Astrocyte of the spinal cord (primary cell): ENCODE results near the gene ANXA1.

Experiments
- DNase-seq: peaks from one replicate; pipeline ENCODE4 v3.0.0; 2011; ENCODE audit warnings: low read depth, low spot score
- H3K4me3 ChIP-seq: 2 replicates; pipeline ENCODE4 v1.5.1; 2011; ENCODE audit warnings: low read depth, mild to moderate bottlenecking, low read length, moderate library complexity
- in situ Hi-C: cut with HindIII; loops from 2 replicates; pipeline ENCODE4 v1.10.0; 2017; ENCODE audit warnings: low sequenced_read_pairs
- TF ChIP-seq, protein P1 (sequence below): IDR thresholded peaks from 2 replicates; pipeline ENCODE4 v1.5.1; 2012; ENCODE audit warnings: low read depth, mild to moderate bottlenecking, low read length, inconsistent platforms

ANXA1 gene

DNA sequence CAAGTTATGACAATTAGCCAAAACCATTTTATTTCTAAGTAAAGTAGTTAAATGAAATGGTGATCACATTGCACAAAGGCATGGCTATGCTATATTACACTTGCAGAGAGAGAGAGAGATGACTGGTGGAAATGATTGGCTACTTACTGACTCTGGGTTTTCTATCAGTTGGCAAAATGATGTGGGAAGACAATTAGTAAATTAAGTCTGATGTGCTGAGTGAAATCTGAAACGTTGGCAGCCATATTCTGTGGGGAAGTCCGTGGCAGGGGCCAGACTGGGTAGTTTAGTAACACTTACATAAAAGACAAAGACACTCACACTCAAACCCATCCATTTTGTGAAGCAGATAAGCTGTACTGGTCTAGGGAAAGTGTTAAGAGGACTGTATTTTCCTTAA is 61.6 kb downstream of the ANXA1 start:
- TF ChIP-seq, protein P1, sequence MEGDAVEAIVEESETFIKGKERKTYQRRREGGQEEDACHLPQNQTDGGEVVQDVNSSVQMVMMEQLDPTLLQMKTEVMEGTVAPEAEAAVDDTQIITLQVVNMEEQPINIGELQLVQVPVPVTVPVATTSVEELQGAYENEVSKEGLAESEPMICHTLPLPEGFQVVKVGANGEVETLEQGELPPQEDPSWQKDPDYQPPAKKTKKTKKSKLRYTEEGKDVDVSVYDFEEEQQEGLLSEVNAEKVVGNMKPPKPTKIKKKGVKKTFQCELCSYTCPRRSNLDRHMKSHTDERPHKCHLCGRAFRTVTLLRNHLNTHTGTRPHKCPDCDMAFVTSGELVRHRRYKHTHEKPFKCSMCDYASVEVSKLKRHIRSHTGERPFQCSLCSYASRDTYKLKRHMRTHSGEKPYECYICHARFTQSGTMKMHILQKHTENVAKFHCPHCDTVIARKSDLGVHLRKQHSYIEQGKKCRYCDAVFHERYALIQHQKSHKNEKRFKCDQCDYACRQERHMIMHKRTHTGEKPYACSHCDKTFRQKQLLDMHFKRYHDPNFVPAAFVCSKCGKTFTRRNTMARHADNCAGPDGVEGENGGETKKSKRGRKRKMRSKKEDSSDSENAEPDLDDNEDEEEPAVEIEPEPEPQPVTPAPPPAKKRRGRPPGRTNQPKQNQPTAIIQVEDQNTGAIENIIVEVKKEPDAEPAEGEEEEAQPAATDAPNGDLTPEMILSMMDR: no peak
- no peak overlapping the region for H3K4me3 ChIP-seq
- in situ Hi-C loops: no loop called here
- no peak for DNase-seq

DNA sequence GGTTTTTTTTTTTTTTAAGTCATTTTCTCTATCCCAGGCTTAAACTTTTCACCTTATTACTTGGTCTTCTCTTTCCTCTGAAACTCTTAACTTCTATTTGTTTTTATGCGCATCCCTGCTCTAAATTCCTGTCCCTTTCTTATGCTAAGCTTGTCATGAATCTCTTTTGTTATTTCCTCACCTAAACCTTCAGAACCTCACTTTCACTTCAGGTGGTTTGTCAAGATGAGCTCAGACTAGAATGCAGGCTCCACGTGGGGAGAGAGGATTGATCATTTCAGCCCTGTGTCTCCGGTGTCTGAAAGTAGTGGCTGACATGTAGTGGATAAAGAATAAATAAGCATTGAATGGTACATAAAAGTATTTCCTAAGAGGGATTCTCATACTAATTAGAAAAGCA is 63.6 kb downstream of the ANXA1 start:
- in situ Hi-C loops: no loop called here
- TF ChIP-seq, protein P1: no peak

DNA sequence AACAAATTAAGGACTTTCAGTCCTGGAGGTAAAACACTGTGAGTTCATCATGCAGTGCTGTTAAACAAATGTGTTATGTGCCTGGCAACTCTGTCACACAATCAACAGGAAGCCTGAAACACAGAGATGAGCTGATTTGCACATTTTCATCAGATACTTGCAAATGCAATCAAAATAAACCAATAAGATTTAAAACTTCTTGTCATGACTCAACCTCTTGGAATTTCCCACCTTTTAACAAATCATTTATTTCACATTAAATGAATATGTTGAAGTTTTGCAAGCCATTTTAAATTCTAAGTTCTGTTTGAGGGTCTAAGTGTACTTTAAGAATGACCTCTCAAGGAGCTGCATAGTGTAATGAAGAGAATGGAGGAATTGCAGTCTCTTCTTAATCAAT is 64.4 kb downstream of the ANXA1 start:
- TF ChIP-seq, protein P1: no peak
- in situ Hi-C loops: no loop called here
- H3K4me3 ChIP-seq: no peak overlapping the region
- DNase-seq: no peak

More for the DNA sequence above, 63.6 kb downstream of the ANXA1 start:
- H3K4me3 ChIP-seq: no peak overlapping the region
- no peak for DNase-seq
